MCF 10A (cell line): Measurements from ENCODE around the gene PLXDC2. TPM values are rescaled to one million over a fixed set of nuclear protein-coding genes. Genes with fewer than 3 reads are reported as not detected.

Experiments
- BruUV-seq: library from RNA; stranded (reverse); fragments of 400-500 nt; replicated peaks from 2 replicates; lab custom pipeline; 2021; lab: Mats Ljungman, UMichigan
- CTCF ChIA-PET: fragments of 300-600 bp; sonication (Branson Sonifier 250); formaldehyde crosslinking; extraction: SDS; loops from one replicate; lab custom pipeline; 2021; ENCODE audit warnings: antibody characterized with exemption, inconsistent platforms; lab: Yijun Ruan, JAX
- POLR2A ChIA-PET: fragments of 300-600, 350-650 bp; sonication (Branson Sonifier 250); formaldehyde crosslinking; extraction: SDS; loops from one replicate; lab custom pipeline; 2020; ENCODE audit warnings: antibody characterized with exemption, inconsistent platforms; lab: Yijun Ruan, JAX
- DNase-seq: peaks from one replicate; pipeline ENCODE4 v3.0.0-alpha.2; 2018; ENCODE audit not compliant: unreplicated experiment
- H3K27ac Mint-ChIP-seq: one replicate; pipeline ENCODE4 v1.8.0; 2022; ENCODE audit warnings: mild to moderate bottlenecking, low read depth, mixed read lengths; ENCODE audit not compliant: unreplicated experiment
- H3K27me3 Mint-ChIP-seq: one replicate; pipeline ENCODE4 v1.8.0; 2022; ENCODE audit warnings: mixed read lengths; ENCODE audit not compliant: insufficient read depth, unreplicated experiment
- H3K36me3 Mint-ChIP-seq: one replicate; pipeline ENCODE4 v1.8.0; 2022; ENCODE audit warnings: mild to moderate bottlenecking, moderate library complexity, mixed read lengths; ENCODE audit not compliant: insufficient read depth, unreplicated experiment
- H3K4me1 Mint-ChIP-seq: one replicate; pipeline ENCODE4 v1.8.0; 2022; ENCODE audit warnings: mixed read lengths; ENCODE audit not compliant: insufficient read depth, unreplicated experiment
- H3K4me3 Mint-ChIP-seq: one replicate; pipeline ENCODE4 v1.8.0; 2022; ENCODE audit warnings: mild to moderate bottlenecking, moderate library complexity, mixed read lengths; ENCODE audit not compliant: unreplicated experiment
- H3K9me3 Mint-ChIP-seq: one replicate; pipeline ENCODE4 v1.8.0; 2022; ENCODE audit warnings: mixed read lengths; ENCODE audit not compliant: unreplicated experiment
- CTCF ChIP-seq: fragments of 200-600 bp; IDR thresholded peaks from one replicate; pipeline ENCODE4 v1.8.0; 2022; ENCODE audit warnings: antibody characterized with exemption, mild to moderate bottlenecking; ENCODE audit not compliant: unreplicated experiment
- intact Hi-C: fragments of 100-400 bp; cut with micrococcal nuclease; formaldehyde crosslinking; loops from 2 replicates; pipeline ENCODE4 v1.14.1; 2022
- total RNA-seq: library from RNA; stranded (reverse); gene quantifications from 2 replicates; pipeline ENCODE4 v1.2.3, GENCODE V29; 2022

PLXDC2 gene
- total RNA-seq, 1 experiment from 2014 or later: 23.3 TPM

- Mint-ChIP-seq H3K27ac (peak overlapping the region; percentile 63), H3K36me3 (peaks cover 21% of the 10 kb centered on the region), H3K4me3 (no peak overlapping the region), H3K9me3 (no peaks in the 10 kb centered on the region), H3K27me3 (no peaks in the 10 kb centered on the region), H3K4me1 (peaks cover 22% of the 10 kb centered on the region)
- no peak for TF ChIP-seq CTCF
- peak; percentile 72 for DNase-seq
- ChIA-PET POLR2A (no interaction called here), CTCF (no interaction called here)
- no TSS peak for BruUV-seq
- intact Hi-C loops: loop anchor here (10.0 kb wide), 1 partner anchor 462 kb away; the partner anchor contains the start of gene PLXDC2
These were observed 460.1 kb downstream of the PLXDC2 start for GRCh38 chr10:20276127-20276979.

- ChIA-PET CTCF (interaction anchor here (1.0 kb wide), 1 partner anchor 491 kb away, joined by 3 read pairs; no protein-coding TSS in a partner anchor), POLR2A (no interaction called here)
- H3K27ac Mint-ChIP-seq: no peak overlapping the region
- BruUV-seq: no TSS peak
- intact Hi-C loops: loop anchor here (10.0 kb wide), 1 partner anchor 463 kb away; the partner anchor contains the start of gene PLXDC2
- no peak for DNase-seq
- no peaks in the 10 kb centered on the region for H3K27me3 Mint-ChIP-seq
- peaks cover 18% of the 10 kb centered on the region for H3K4me1 Mint-ChIP-seq
- H3K4me3 Mint-ChIP-seq: no peak overlapping the region
- H3K9me3 Mint-ChIP-seq: no peaks in the 10 kb centered on the region
- TF ChIP-seq CTCF: no peak
- peaks cover 21% of the 10 kb centered on the region for H3K36me3 Mint-ChIP-seq
These were observed 461.6 kb downstream of the PLXDC2 start for GRCh38 chr10:20277820-20278219.

GRCh38 chr10:20281579-20281978, 465.3 kb downstream of the PLXDC2 start:
- Mint-ChIP-seq H3K4me1 (peaks cover under 1% of the 10 kb centered on the region), H3K4me3 (no peak overlapping the region), H3K27ac (no peak overlapping the region), H3K36me3 (peaks cover 16% of the 10 kb centered on the region), H3K27me3 (no peaks in the 10 kb centered on the region), H3K9me3 (no peaks in the 10 kb centered on the region)
- intact Hi-C loops: no loop called here
- no peak for DNase-seq
- CTCF ChIA-PET: interaction anchor here (0.7 kb wide), 1 partner anchor 1369 kb away, joined by 3 read pairs; no protein-coding TSS in a partner anchor
- no peak for TF ChIP-seq CTCF
- POLR2A ChIA-PET: no interaction called here
- no TSS peak for BruUV-seq

GRCh38 chr10:20287586-20287985, 471.4 kb downstream of the PLXDC2 start:
- Mint-ChIP-seq H3K27me3 (no peaks in the 10 kb centered on the region), H3K36me3 (no peaks in the 10 kb centered on the region), H3K27ac (no peak overlapping the region), H3K4me1 (no peaks in the 10 kb centered on the region), H3K4me3 (no peak overlapping the region), H3K9me3 (no peaks in the 10 kb centered on the region)
- intact Hi-C loops: no loop called here
- no peak for DNase-seq
- TF ChIP-seq CTCF: no peak
- no TSS peak for BruUV-seq
- ChIA-PET POLR2A (no interaction called here), CTCF (interaction anchor here (0.6 kb wide), 1 partner anchor 539 kb away, joined by 3 read pairs; no protein-coding TSS in a partner anchor)
